A549 (cell line): ENCODE results near the gene ZDHHC1. TPM values are rescaled to one million over a fixed set of nuclear protein-coding genes. Genes with fewer than 3 reads are reported as not detected.

ENCODE experiments used
- ATAC-seq, 2 experiments: fragments of 200-7000 bp in 1 of 2; fragments of >200 bp in 1 of 2; cut with Nextera tagmentation in 1 of 2; cut with Tn5 transposase in 1 of 2; 3 replicates each; pipeline versions ENCODE4 v1.8.0 to v1.9.1; 2018 to 2020; ENCODE audit warnings: mild to moderate bottlenecking in 1 of 2, moderate library complexity in 1 of 2
- CTCF ChIA-PET: fragments of 300-600 bp; sonication (Branson Sonifier 250); formaldehyde crosslinking; extraction: SDS; loops from one replicate; lab custom pipeline; 2021; ENCODE audit warnings: antibody characterized with exemption, inconsistent platforms; lab: Yijun Ruan, JAX
- POLR2A ChIA-PET: fragments of 350-600 bp; formaldehyde crosslinking; extraction: SDS; loops from one replicate; lab custom pipeline; 2021; ENCODE audit warnings: antibody characterized with exemption, inconsistent platforms; lab: Yijun Ruan, JAX
- DNase-seq, 2 experiments: peaks; one replicate each; pipeline versions ENCODE4 v3.0.0 to v3.0.0-alpha.2; 2011 to 2016; ENCODE audit warnings: low read depth in 1 of 2, low spot score in 1 of 2
- FAIRE-seq: peaks from 2 replicates; lab custom pipeline; 2011; peaks lifted over from hg19 to GRCh38; lab: Jason Lieb, UNC
- H3K27ac ChIP-seq, 2 experiments: fragments of >200 bp; sonication (Bioruptor Twin); formaldehyde crosslinking; 3 replicates each; pipeline ENCODE4 v1.5.1; 2016 to 2017
- H3K4me1 ChIP-seq: fragments of >200 bp; sonication (Bioruptor Twin); formaldehyde crosslinking; 3 replicates; pipeline ENCODE4 v1.6.1; 2016
- H3K4me2 ChIP-seq: fragments of >200 bp; sonication (Bioruptor Twin); formaldehyde crosslinking; 3 replicates; pipeline ENCODE4 v1.6.1; 2016
- H3K4me3 ChIP-seq: fragments of >200 bp; sonication (Bioruptor Twin); formaldehyde crosslinking; 3 replicates; pipeline ENCODE4 v1.5.1; 2016
- H3K9me3 ChIP-seq: fragments of >200 bp; sonication (Bioruptor Twin); formaldehyde crosslinking; 3 replicates; pipeline ENCODE4 v1.6.1; 2016
- CEBPB ChIP-seq, 2 experiments: fragments of >200 bp in 1 of 2; sonication (Bioruptor Twin) in 1 of 2; formaldehyde crosslinking in 1 of 2; IDR thresholded peaks; 2 replicates each; pipeline ENCODE4 v1.6.1; 2012 to 2016
- CHD2 ChIP-seq: fragments of 150-350 bp; IDR thresholded peaks from 2 replicates; pipeline ENCODE4 v1.6.1; 2014; ENCODE audit warnings: low read length; ENCODE audit not compliant: partially characterized antibody
- E2F6 ChIP-seq: IDR thresholded peaks from 2 replicates; pipeline ENCODE4 v1.6.1; 2012; ENCODE audit warnings: low read depth, borderline replicate concordance
- FOSB ChIP-seq: fragments of 250-450 bp; sonication (Bioruptor Pico); IDR thresholded peaks from 2 replicates; pipeline ENCODE4 v1.5.0; 2020; ENCODE audit warnings: mild to moderate bottlenecking, moderate library complexity
- FOXS1 ChIP-seq: fragments of 250-450 bp; sonication (Bioruptor Pico); IDR thresholded peaks from 2 replicates; pipeline ENCODE4 v1.5.0; 2020; ENCODE audit warnings: mild to moderate bottlenecking, moderate library complexity
- HMGXB4 ChIP-seq: fragments of 250-450 bp; sonication (Bioruptor Pico); IDR thresholded peaks from 2 replicates; pipeline ENCODE4 v1.5.0; 2021; ENCODE audit warnings: mild to moderate bottlenecking, moderate library complexity, borderline replicate concordance
- HOXB13 ChIP-seq: fragments of 250-450 bp; sonication (Bioruptor Pico); IDR thresholded peaks from 2 replicates; pipeline ENCODE4 v1.5.0; 2020; ENCODE audit warnings: low read depth, mild to moderate bottlenecking, moderate library complexity
- JUNB ChIP-seq: fragments of >200 bp; sonication (Bioruptor Twin); formaldehyde crosslinking; IDR thresholded peaks from 2 replicates; pipeline ENCODE4 v1.6.1; 2016
- KDM1A ChIP-seq: fragments of 200-600 bp; sonication (generic); IDR thresholded peaks from 2 replicates; pipeline ENCODE4 v1.6.1; 2016; ENCODE audit warnings: low read depth, mild to moderate bottlenecking
- KDM5A ChIP-seq: fragments of 200-600 bp; sonication (generic); IDR thresholded peaks from 2 replicates; pipeline ENCODE4 v1.6.1; 2016; ENCODE audit warnings: antibody characterized with exemption, mild to moderate bottlenecking
- MAX ChIP-seq: IDR thresholded peaks from 2 replicates; pipeline ENCODE4 v1.6.1; 2012
- NR3C1 ChIP-seq: fragments of >200 bp; sonication (Bioruptor Twin); formaldehyde crosslinking; IDR thresholded peaks from 3 replicates; pipeline ENCODE4 v1.6.1; 2017
- PHF8 ChIP-seq: fragments of 200-600 bp; sonication (generic); IDR thresholded peaks from 2 replicates; pipeline ENCODE4 v1.6.1; 2016; ENCODE audit warnings: low read depth, mild to moderate bottlenecking, antibody characterized with exemption, moderate library complexity, borderline replicate concordance
- RARB ChIP-seq: fragments of 250-450 bp; sonication (Bioruptor Pico); IDR thresholded peaks from 2 replicates; pipeline ENCODE4 v1.8.0; 2021; ENCODE audit warnings: mild to moderate bottlenecking, moderate library complexity
- RCOR1 ChIP-seq: fragments of 150-350 bp; IDR thresholded peaks from 2 replicates; pipeline ENCODE4 v1.6.1; 2014; ENCODE audit warnings: antibody characterized with exemption, low read length, low read depth
- REST ChIP-seq: fragments of 200-600 bp; sonication (generic); IDR thresholded peaks from 2 replicates; pipeline ENCODE4 v1.6.1; 2016; ENCODE audit warnings: antibody characterized with exemption, mild to moderate bottlenecking, moderate library complexity
- RNF2 ChIP-seq: fragments of 200-600 bp; sonication (generic); IDR thresholded peaks from 2 replicates; pipeline ENCODE4 v1.6.1; 2016; ENCODE audit warnings: low read depth, mild to moderate bottlenecking, antibody characterized with exemption, moderate library complexity, borderline replicate concordance
- TFCP2L1 ChIP-seq: fragments of 250-450 bp; sonication (Bioruptor Pico); IDR thresholded peaks from 2 replicates; pipeline ENCODE4 v1.5.0; 2021; ENCODE audit warnings: mild to moderate bottlenecking
- ZC3H11A ChIP-seq: fragments of 450-650 bp; IDR thresholded peaks from 2 replicates; pipeline ENCODE4 v1.6.1; 2014; ENCODE audit warnings: antibody characterized with exemption, mild to moderate bottlenecking
- WGBS: methylation state at CpG from one replicate; pipeline ENCODE4 v1.1.6; 2017; ENCODE audit errors: missing lambda C conversion rate; 5-methylcytosine and 5-hydroxymethylcytosine counted together
- polyA plus RNA-seq, 4 experiments: library from polyadenylated mRNA; depleted of rRNA in 3 of 4; stranded (reverse); fragments of >200 nt; fragmentation: RNase III in 1 of 4; extraction: RNeasy Plus Mini Kit Qiagen cat#74134 plus additional on column Dnase treatment in 1 of 4; gene quantifications; 2 replicates in 3 of 4; 3 replicates in 1 of 4; pipeline ENCODE4 v1.2.3, GENCODE V29; 2011 to 2017

Gene ZDHHC1
- polyA plus RNA-seq, 2 of the 4 experiments (the other 2 are of a cell fraction), result 3.5 to 5.9 TPM

- DNase-seq, result no peak
- no peak overlapping the region for H3K4me3 ChIP-seq
- no peaks in the 10 kb centered on the region for H3K4me1 ChIP-seq
- TF ChIP-seq HOXB13 (no peak), NR3C1 (no peak), FOXS1 (CRISPR knock-in tag) (no peak), REST (no peak), JUNB (no peak), KDM5A (no peak), TFCP2L1 (no peak), ZC3H11A (no peak), RARB (no peak), RNF2 (no peak), MAX (no peak), HMGXB4 (CRISPR knock-in tag) (no peak), PHF8 (no peak), E2F6 (no peak), FOSB (CRISPR knock-in tag) (no peak), CHD2 (no peak)
- FAIRE-seq, result no peak
- CTCF ChIA-PET, result interaction anchor here (1.1 to 1.5 kb wide), 5 partner anchors 12 to 163 kb away, joined by 4 to 6 read pairs (median 4); partner anchors contain the start of genes KCTD19 and LRRC36
- no peak overlapping the region for H3K27ac ChIP-seq
- no peak for ATAC-seq
- POLR2A ChIA-PET, result no interaction called here
- no peak overlapping the region for H3K4me2 ChIP-seq
- H3K9me3 ChIP-seq, result no peaks in the 10 kb centered on the region
- WGBS, result 60% methylated on average over 4 of the region's 4 CpGs
These were observed 58.7 kb downstream of the ZDHHC1 start for GRCh38 chr16:67357561-67357960.

- Histone ChIP-seq H3K4me1 (no peaks in the 10 kb centered on the region), H3K4me3 (no peak overlapping the region), H3K9me3 (no peaks in the 10 kb centered on the region), H3K27ac (no peak overlapping the region), H3K4me2 (no peak overlapping the region)
- TF ChIP-seq REST (no peak), KDM1A (no peak), RCOR1 (no peak), CEBPB (IDR thresholded peaks at IDR 0.05) (no peak)
- FAIRE-seq (no peak), DNase-seq (no peak), ATAC-seq (no peak)
- WGBS, result 81% methylated on average over 3 of the region's 3 CpGs
- CTCF ChIA-PET, result interaction anchor here (0.9 to 2.5 kb wide), 7 partner anchors 11 to 72 kb away, joined by 3 to 6 read pairs (median 4); partner anchors contain the start of genes KCTD19, LRRC36 and ZDHHC1
- POLR2A ChIA-PET, result no interaction called here
These were observed 59.9 kb downstream of the ZDHHC1 start for GRCh38 chr16:67356396-67356795.
